ENCODE results near the gene AURKB.
A peak's percentile ranks its signal among the peaks of the same experiment; 100 is the strongest.
"Not testable (repeated sequence)": the region's sequence is repeated elsewhere in the genome, so short reads cannot be mapped to it uniquely, and the experiment has no call there.

Gene AURKB

DNA sequence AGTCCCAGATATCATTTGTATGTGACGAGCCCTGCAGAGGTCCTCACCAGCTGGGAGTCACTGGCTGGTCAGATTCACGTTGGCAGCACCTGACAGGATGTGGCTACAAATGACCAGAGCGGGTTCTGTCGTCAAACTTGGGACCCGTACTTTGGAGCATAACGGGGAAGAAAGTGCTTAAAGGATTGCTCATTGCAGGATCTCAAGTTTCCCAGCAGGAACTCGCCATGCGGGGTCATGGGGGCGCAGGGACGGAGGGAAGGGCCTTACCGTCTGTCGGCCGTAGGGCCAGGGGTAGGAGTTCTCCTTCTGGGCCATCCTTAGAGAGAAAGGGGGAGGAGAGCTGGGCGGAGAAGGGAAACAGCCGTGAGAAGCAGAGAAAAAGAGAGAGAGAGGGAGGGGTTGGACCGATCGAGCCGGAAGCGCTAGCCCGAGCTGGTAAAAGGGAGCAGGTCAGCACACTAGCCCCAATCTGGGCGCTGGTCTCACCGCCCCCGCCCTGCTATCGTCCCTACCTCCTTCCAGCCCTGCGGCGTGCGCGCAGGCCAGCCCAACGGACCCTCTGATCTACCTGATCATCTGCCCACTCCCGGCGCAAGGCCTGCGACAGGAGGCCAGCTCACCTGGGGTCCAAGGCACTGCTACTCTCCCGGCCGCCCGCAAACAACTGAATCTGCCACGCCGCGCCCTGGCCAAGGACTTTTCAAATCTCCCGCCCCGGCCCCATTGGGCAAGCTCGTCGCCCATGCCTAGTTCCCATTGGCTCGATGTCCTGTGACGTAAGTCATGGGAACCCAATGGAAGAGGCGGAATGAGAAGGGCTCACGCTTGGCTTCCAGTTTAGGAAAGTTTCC lies at the start of gene AURKB:
Gene AURKB (minus strand): TSS at position 669 of the 854 bp plus-strand sequence. CDS start 351 bp downstream, at position 318.
- DNase-seq (ENCODE audit: low spot score): peak; percentile 95

- DNase-seq (ENCODE audit: low spot score): no peak
These were observed 47.4 kb upstream of the AURKB start for GRCh38 chr17:8257801-8258200.

GRCh38 chr17:8256691-8257090 lies 46.3 kb upstream of the AURKB start:
- no peak for DNase-seq (ENCODE audit: low spot score)

- no peak for DNase-seq (ENCODE audit: low spot score)
These were observed 45.9 kb upstream of the AURKB start for GRCh38 chr17:8256291-8256690.

DNA sequence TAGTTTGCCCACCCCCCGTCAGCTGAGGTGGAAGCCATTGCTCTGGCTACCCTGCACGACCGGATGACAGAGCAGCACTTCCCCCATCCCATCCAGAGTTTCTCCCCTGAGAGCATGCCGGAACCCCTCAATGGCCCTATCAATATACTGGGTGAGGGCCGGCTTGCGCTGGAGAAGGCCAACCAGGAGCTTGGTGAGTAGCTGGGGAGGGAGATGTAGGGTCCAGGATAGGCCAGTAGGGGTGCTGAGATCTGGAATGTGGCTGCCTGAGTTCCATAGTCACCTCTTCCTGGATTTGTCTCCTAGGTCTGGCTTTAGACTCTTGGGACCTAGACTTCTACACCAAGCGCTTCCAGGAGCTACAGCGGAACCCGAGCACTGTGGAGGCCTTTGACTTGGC lies 45.1 kb upstream of the AURKB start:
- no peak for DNase-seq (ENCODE audit: low spot score)

DNA sequence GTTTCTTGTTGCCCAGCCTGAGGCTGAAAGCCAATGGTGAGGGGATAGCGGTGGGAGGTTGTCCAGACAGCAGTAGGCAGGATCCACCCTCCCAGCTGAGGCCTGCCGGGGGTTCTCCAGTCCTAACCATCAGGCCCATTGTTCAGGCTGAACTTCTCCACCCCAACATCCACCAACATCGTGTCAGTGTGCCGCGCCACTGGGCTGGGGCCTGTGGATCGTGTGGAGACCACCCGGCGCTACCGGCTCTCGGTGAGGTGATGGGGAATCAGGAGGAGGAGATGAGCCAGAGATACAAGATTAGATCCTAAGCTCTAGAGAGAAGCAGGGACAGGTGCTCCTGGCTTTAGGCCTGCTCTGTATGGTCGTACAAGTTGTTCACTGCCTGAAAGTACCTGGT lies 44.5 kb upstream of the AURKB start:
- DNase-seq (ENCODE audit: low spot score): no peak

DNA sequence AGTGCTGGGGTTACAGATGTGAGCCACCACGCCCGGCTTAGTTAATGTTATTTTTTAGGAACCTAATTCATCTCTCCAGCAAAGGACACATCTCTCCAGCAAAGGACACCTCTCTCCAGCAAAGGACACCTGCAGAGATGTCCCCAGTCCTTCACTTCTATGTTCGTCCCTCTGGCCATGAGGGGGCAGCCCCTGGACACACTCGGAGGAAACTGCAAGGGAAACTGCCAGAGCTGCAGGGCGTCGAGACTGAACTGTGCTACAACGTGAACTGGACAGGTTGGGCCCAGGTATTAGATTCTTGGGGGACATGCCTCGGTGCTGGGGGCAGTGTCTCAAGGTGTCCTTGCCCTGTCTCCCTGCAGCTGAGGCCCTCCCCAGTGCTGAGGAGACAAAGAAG lies 43.4 kb upstream of the AURKB start:
- DNase-seq (ENCODE audit: low spot score): no peak

GRCh38 chr17:8251411-8251810 lies 41.0 kb upstream of the AURKB start:
- not testable (repeated sequence) for DNase-seq (ENCODE audit: low spot score)

- DNase-seq (ENCODE audit: low spot score): no peak
These were observed 39.5 kb upstream of the AURKB start for GRCh38 chr17:8249621-8250500.

GRCh38 chr17:8248751-8249607 lies 38.6 kb upstream of the AURKB start, which contains the start of gene PFAS:
PFAS (plus strand) TSS chr17:8249289; CDS start chr17:8253938, 4,649 bp downstream.
- peak; percentile 94 for DNase-seq (ENCODE audit: low spot score)

DNA sequence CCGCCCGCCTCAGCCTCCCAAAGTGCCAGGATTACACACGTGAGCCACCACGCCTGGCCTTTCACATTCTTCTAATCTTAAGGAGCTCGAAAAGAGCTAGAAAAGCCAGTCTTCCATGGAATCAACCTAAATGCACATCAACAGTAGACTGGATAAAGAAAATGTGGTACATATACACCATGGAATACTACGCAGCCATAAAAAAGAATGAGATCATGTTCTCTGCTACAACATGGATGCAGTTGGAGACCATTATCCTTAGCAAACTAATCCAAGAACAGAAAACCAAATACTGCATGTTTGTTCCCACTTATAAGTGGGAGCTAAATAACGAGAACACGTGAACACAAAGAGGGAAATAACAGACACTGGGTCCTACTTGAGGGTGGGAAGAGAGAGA lies 34.4 kb upstream of the AURKB start:
- no peak for DNase-seq (ENCODE audit: low spot score)

DNA sequence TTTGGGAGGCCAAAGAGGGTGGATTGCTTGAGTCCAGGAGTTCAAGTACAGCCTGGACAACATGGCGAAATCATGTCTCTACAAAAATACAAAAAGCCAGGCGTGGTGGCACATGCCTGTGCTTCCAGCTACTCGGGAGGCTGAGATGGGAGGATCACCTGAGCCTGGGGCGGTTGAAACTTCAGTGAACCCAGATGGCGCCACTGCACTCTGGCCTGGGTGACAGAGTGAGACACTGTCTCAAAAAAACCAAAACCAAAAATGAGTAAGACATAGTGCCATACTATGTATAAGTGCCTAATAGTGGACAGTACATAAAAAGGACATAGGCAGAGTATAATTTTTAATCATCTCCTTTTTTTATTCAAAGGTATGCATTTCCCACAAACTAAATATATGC lies 33.5 kb upstream of the AURKB start:
- no peak for DNase-seq (ENCODE audit: low spot score)

- no peak for DNase-seq (ENCODE audit: low spot score)
These were observed 27.5 kb upstream of the AURKB start for GRCh38 chr17:8237886-8238285.

GRCh38 chr17:8237175-8237574 lies 26.8 kb upstream of the AURKB start:
- no peak for DNase-seq (ENCODE audit: low spot score)

- no peak for DNase-seq (ENCODE audit: low spot score)
These were observed 25.3 kb upstream of the AURKB start for GRCh38 chr17:8235676-8236075.

GRCh38 chr17:8234361-8235270 lies 24.2 kb upstream of the AURKB start:
- DNase-seq (ENCODE audit: low spot score): no peak

- DNase-seq (ENCODE audit: low spot score): no peak
These were observed 21.3 kb upstream of the AURKB start for GRCh38 chr17:8231701-8232100.

- no peak for DNase-seq (ENCODE audit: low spot score)
These were observed 16.8 kb upstream of the AURKB start for GRCh38 chr17:8227238-8227581.

- peak; percentile 24 for DNase-seq (ENCODE audit: low spot score)
These were observed 16.3 kb upstream of the AURKB start for GRCh38 chr17:8226536-8227237.

DNA sequence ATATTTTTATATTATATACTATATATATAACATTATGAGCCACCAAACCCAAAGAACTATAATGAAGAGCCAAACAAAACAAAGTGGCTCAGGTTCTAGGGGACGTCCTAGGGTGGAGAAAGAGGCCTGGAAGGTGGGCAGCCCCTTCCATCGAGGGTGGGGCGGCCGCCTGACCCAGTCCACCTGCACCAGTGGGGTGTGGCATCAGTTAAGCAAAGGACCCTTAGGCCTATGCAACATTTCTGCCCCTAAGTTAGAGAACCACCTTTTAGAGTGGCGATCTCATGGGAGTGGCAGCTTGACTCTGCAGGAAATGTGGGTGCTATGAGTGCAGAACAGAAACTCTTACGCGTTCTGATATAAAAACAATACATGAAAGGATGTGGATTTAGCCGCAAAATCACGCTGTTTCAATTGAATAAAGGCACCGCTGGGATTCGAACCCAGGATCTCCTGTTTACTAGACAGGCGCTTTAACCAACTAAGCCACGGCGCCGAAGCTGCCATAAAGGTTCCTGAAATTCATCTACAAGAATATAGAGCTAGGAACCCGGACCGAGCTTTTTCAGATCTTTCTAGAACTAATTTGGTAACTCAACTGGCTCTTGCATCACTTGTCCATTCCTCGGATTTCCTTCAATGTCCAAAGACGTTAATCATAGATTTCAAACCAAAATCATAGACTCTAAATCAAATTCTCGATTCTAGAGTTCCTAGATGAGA lies 15.6 kb upstream of the AURKB start:
- no peak for DNase-seq (ENCODE audit: low spot score)

Measured in germinal center (tissue), 1 donor.